Panc1 (cell line): ENCODE data around the gene ENOX1. TPM values are rescaled to one million over a fixed set of nuclear protein-coding genes. Genes with fewer than 3 reads are reported as not detected.
A peak's percentile ranks its signal among the peaks of the same experiment; 100 is the strongest.

ENCODE experiments used
- ATAC-seq: fragments of 200-7000 bp; cut with Tn5 transposase; 2 replicates; pipeline ENCODE4 v1.9.1; 2020; ENCODE audit warnings: mild to moderate bottlenecking, moderate library complexity
- BruUV-seq: library from RNA; stranded (reverse); fragments of 400-500 nt; replicated peaks from 2 replicates; lab custom pipeline; 2021; lab: Mats Ljungman, UMichigan
- CTCF ChIA-PET: fragments of 300-600 bp; sonication (Branson Sonifier 250); formaldehyde crosslinking; loops from one replicate; lab custom pipeline; 2022; ENCODE audit warnings: antibody characterized with exemption; lab: Charles Lee
- POLR2A ChIA-PET: fragments of 300-600 bp; sonication (Branson Sonifier 250); formaldehyde crosslinking; loops from one replicate; lab custom pipeline; 2022; ENCODE audit warnings: antibody characterized with exemption; lab: Charles Lee
- DNase-seq: peaks from one replicate; pipeline ENCODE4 v3.0.0-alpha.2; 2010; ENCODE audit warnings: low read depth, low spot score
- H3K27ac ChIP-seq: 2 replicates; pipeline ENCODE4 v1.5.1; 2011; ENCODE audit warnings: mild to moderate bottlenecking, low read length, inconsistent platforms
- H3K27me3 ChIP-seq: fragments of 200-500 bp; sonication (Bioruptor generic); 2 replicates; pipeline ENCODE4 v1.6.0; 2014; ENCODE audit warnings: low read length, inconsistent platforms; ENCODE audit not compliant: control insufficient read depth, insufficient read depth
- H3K36me3 ChIP-seq: fragments of 200-500 bp; sonication (Bioruptor generic); 2 replicates; pipeline ENCODE4 v1.5.1; 2014; ENCODE audit warnings: inconsistent platforms, mild to moderate bottlenecking, low read length, moderate library complexity; ENCODE audit not compliant: control insufficient read depth, insufficient read depth
- H3K4me1 ChIP-seq: 2 replicates; pipeline ENCODE4 v1.5.1; 2011; ENCODE audit warnings: inconsistent platforms, mild to moderate bottlenecking, low read length, moderate library complexity; ENCODE audit not compliant: control insufficient read depth, insufficient read depth
- H3K4me3 ChIP-seq, 2 experiments: 2 replicates each; pipeline ENCODE4 v1.5.1; 2011 to 2012; ENCODE audit warnings: low read depth in 2 of 2, low read length in 2 of 2, mild to moderate bottlenecking in 2 of 2, inconsistent platforms in 1 of 2, moderate library complexity in 1 of 2
- H3K9me3 ChIP-seq: fragments of 200-500 bp; sonication (Bioruptor generic); 2 replicates; pipeline ENCODE4 v1.5.1; 2014; ENCODE audit warnings: low read depth, mild to moderate bottlenecking, inconsistent platforms, low read length, moderate library complexity; ENCODE audit not compliant: control insufficient read depth, insufficient read depth
- CTCF ChIP-seq: fragments of 450-650 bp; IDR thresholded peaks from 2 replicates; pipeline ENCODE4 v1.5.1; 2017; ENCODE audit warnings: mild to moderate bottlenecking
- POLR2AphosphoS5 ChIP-seq: IDR thresholded peaks from 2 replicates; pipeline ENCODE4 v1.6.1; 2012; ENCODE audit warnings: mild to moderate bottlenecking, low read depth, low read length, moderate library complexity
- REST ChIP-seq, 2 experiments: IDR thresholded peaks; 2 replicates each; pipeline ENCODE4 v1.6.1; 2011 to 2012; ENCODE audit warnings: low read depth in 2 of 2, control low read depth in 1 of 2, low read length in 1 of 2, mild to moderate bottlenecking in 1 of 2, moderate library complexity in 1 of 2; ENCODE audit not compliant: insufficient read depth in 1 of 2
- SIN3A ChIP-seq: IDR thresholded peaks from 2 replicates; pipeline ENCODE4 v1.6.1; 2012; ENCODE audit warnings: low read depth, mild to moderate bottlenecking, low read length, moderate library complexity, borderline replicate concordance; ENCODE audit not compliant: insufficient read depth
- TCF7L2 ChIP-seq: IDR thresholded peaks from 2 replicates; pipeline ENCODE4 v1.6.1; 2011; ENCODE audit warnings: mild to moderate bottlenecking, low read depth, low read length, inconsistent platforms
- in situ Hi-C: cut with HindIII; loops from 2 replicates; pipeline ENCODE4 v1.10.0; 2016; ENCODE audit warnings: low sequenced_read_pairs, low pct_unique_long_range_greater_than_20kb
- intact Hi-C: fragments of 100-400 bp; cut with micrococcal nuclease; formaldehyde crosslinking; loops from one replicate; pipeline ENCODE4 v1.10.0; 2022; ENCODE audit not compliant: unreplicated experiment
- total RNA-seq: library from RNA; stranded (reverse); gene quantifications from one replicate; pipeline ENCODE4 v1.2.1, GENCODE V29; 2021; ENCODE audit not compliant: unreplicated experiment

Gene ENOX1
- total RNA-seq, 1 experiment from 2014 or later: 0.23 TPM

GRCh38 chr13:43787518-43787891 is 733 bp upstream of the ENOX1 start:
- intact Hi-C loops (loop anchor here (10.0 kb wide), 1 partner anchor 703 kb away; no protein-coding TSS in a partner anchor), in situ Hi-C loops (no loop called here)
- no peak for TF ChIP-seq TCF7L2
- no peak for TF ChIP-seq REST (IDR thresholded peaks at IDR 0.05; ENCODE audit: insufficient read depth in 1 of 2, low read depth in 2 of 2, low read length in 1 of 2)
- no peak for TF ChIP-seq SIN3A
- no peak for TF ChIP-seq POLR2AphosphoS5
- TF ChIP-seq CTCF: no peak
- no peak for ATAC-seq
- no peaks in the 10 kb centered on the region for H3K9me3 ChIP-seq
- POLR2A ChIA-PET: no interaction called here
- no TSS peak for BruUV-seq
- DNase-seq: no peak
- H3K4me1 ChIP-seq: peaks cover 3% of the 10 kb centered on the region; the same call in 1 of the 2 replicates
- H3K4me3 ChIP-seq: peak overlapping the region; percentile 48 to 53
- no peaks in the 10 kb centered on the region for H3K36me3 ChIP-seq
- CTCF ChIA-PET: no interaction called here
- no peak overlapping the region for H3K27ac ChIP-seq
- H3K27me3 ChIP-seq: peaks cover 2% of the 10 kb centered on the region; the same call in 1 of the 2 replicates

- CTCF ChIA-PET: no interaction called here
- H3K4me1 ChIP-seq: peaks cover 3% of the 10 kb centered on the region; the same call in 1 of the 2 replicates
- H3K4me3 ChIP-seq: peak overlapping the region; percentile 48 to 53
- H3K9me3 ChIP-seq: no peaks in the 10 kb centered on the region
- TF ChIP-seq TCF7L2 (no peak), POLR2AphosphoS5 (no peak), SIN3A (no peak), CTCF (no peak), REST (IDR thresholded peaks at IDR 0.05; ENCODE audit: insufficient read depth in 1 of 2, low read depth in 2 of 2, low read length in 1 of 2) (no peak)
- H3K27me3 ChIP-seq: peaks cover 2% of the 10 kb centered on the region; the same call in 1 of the 2 replicates
- POLR2A ChIA-PET: no interaction called here
- no peak for ATAC-seq
- no peak overlapping the region for H3K27ac ChIP-seq
- intact Hi-C loops (loop anchor here (10.0 kb wide), 1 partner anchor 702 kb away; no protein-coding TSS in a partner anchor), in situ Hi-C loops (no loop called here)
- H3K36me3 ChIP-seq: no peaks in the 10 kb centered on the region
- no peak for DNase-seq
- BruUV-seq: no TSS peak
Measured at GRCh38 chr13:43786472-43786765, 353 bp downstream of the ENOX1 start.
